GM21423 (cell line): ENCODE measurements around the gene SIM1.

ENCODE experiments used
- ATAC-seq: cut with Tn5 transposase; IDR thresholded peaks from one replicate; pipeline ENCODE4 v1.9.1; 2021; ENCODE audit warnings: mild to moderate bottlenecking, moderate library complexity; ENCODE audit not compliant: unreplicated experiment

SIM1 gene

DNA sequence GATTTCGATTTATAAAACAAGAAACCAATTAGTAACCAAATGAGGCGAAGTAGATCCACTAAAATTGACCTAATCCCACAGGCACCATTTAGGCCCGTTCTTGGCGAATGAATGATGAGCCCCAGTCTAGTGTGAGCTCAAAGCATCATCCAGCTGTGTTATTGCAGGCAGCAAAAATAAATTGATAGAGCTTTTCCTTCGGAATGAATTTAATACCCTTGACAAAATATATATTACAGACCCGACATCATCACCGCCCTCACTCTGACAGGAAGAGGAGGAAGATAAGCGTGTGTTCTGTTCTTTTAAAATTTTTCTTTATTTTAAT, 7.8 kb downstream of the SIM1 start:
- ATAC-seq: no peak

DNA sequence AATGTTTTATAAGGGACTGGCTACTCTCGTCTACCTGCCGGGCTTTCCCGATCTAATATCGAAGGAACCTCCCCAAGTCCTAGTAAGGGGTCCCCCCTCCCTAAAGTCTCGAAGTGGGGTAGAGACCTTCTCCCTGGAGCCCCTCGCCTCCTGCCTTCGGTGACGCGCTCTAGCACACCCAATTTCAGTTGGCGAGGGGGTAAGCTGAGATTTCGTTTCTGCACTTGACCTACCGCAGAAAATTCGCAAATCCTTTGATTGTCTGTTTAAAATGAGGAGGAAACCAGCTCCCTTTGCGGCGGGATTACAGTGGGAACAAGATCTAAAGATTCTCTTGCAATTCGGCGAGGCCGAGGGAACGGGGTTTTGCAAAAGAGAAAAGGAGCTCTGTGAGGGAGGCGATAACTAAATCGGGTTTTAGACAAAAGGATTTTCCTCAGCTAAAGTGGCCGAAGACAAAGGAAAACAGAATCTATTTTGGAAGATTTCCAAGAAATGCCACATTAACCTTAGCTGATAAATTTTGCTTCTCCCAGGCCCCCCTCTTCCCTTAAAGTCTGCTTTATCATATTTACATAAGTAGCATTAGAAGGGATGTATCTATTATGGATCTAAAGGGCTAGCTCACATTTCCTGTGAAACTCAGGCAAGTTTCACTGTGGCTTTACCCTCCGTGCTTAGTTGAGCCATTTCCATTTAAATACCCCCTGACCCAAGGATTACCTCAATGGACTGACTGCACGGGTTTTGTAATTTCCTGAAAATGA, 8.4 kb downstream of the SIM1 start:
- no peak for ATAC-seq

- ATAC-seq: peak; percentile 69
Observed at GRCh38 chr6:100455230-100456124, 9.2 kb downstream of the SIM1 start.

DNA sequence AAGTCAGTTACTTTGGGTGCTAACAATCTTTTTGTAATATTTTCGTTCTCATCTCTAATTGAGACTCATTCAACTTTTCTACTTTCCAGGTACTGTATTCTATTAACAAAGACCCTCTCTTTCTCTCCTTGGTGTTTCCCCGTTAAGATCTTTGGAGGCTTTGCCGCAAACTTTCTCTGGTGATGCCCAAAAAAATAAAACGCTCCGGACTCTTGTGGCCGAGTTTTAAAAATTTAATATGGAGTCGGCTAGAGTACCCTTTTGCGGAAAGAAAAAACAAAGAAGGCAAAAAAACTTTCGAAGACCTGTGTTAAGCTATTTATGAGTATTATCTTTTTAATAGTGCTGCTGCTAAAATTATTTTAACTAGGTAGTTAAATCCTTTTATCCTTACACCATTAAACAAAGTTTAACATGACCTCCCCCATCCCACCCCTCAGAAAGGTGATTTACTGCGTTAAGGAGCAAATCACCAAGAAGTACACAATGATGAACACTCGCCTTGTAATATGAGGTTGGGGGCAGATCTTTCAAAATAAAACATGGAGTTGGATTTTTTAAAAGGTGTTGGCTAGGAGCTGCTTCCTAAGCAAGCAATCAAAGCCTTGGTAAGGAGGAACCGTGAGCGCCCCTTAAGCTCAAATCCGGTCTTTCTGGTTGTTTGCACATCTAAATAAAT, 10.0 kb downstream of the SIM1 start:
- ATAC-seq: no peak

DNA sequence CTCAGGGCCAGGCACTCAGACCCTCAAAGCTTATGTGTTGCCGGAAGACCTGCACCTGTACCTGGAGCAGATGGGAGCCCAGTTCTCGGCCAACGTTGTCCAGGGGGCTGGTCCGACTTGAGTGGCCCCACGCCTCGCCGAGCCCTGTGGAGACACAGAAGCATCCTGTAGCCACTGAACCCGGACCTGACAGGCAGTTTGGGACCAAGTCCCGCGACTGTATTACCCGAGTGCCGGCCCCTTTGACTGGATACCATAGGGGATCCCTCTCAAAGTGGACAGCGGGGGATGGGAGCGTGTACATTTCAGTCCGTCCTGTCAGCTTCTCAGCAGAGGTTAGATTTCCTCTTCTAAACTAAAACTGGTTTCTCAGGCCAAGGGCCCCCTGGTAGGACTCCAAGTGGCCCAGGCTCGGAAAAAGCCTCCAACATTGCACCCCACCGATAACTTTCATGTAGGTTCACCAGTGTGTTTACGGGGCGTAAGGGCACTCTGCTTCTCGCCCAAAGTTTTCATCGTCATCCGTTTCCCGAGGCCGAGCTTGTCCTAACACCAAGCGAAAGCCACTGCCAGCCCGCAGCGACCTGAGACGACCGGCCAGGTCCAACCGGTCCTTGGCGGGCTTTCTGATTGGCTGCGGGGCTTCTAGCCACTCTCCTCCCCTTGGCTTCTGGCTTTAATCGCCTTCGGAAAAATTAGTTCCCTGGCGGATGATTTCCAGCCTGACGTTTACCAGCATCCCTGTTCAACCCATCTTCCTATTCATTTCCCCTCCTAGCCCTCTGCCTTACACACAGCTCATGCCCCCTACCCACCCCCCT, 10.8 kb downstream of the SIM1 start:
- ATAC-seq: no peak

- no peak for ATAC-seq
Observed at GRCh38 chr6:100452998-100453397, 11.7 kb downstream of the SIM1 start.

DNA sequence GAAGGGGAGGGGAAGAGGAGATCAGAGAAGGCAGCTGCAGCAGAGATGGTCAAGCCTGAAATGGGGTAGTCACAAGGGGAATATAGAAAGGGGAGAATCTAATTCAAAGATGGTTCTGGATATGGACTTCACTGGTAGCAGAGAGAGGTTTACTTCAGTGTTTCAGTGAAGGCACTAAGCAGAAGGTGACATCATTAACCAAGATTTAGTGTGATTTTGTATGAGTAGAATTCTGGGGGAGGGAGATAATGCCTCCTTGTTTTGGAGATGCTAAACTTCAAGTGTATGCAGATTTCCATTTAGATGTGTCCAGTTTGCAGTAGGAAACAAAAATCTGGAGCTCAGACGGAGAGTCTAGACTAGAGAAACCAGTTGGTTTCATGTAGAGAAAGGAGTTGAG, 13.1 kb downstream of the SIM1 start:
- ATAC-seq: no peak

GRCh38 chr6:100449239-100449691, 15.5 kb downstream of the SIM1 start:
- ATAC-seq: no peak

DNA sequence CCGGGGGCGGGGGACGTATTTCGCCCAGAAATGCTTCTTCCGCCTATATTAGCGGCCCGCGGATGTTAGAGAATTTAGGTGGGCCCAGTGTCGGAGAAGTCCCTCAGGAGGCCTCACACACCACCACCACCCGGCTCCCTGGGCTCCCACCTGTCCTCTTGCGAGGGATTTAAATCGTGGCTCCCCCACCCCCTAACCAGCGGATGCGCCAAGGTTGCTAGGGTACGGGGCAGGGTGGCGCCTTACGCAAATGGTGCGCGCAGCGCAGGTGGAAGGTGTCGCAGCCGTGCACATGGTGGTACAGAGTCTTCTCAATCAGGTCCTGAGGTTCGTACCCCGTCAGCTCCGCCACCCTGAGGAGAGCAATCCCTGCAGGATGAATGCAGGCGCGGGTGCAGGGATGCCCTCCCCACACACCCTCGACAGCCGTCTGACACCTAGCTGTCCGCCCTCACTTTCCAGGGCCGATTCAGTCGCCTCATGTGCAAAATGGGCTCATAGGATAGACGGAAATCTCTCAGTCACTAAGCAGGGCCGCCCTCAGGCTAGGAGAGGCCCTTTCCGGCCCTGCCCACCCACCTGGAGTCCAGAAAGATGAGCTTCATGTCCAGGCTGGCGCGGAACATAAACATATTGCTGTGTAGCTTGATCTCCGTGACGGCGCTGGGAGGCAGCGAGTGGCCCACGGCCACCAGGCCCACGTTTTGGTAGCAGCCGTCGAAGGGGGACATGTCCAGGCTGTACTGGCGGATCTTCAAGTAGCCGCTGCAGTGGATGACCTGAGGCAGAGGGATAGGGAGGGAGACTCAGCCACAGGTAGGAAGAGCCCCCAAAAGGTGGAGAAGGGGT, 16.6 kb downstream of the SIM1 start:
- ATAC-seq: no peak

DNA sequence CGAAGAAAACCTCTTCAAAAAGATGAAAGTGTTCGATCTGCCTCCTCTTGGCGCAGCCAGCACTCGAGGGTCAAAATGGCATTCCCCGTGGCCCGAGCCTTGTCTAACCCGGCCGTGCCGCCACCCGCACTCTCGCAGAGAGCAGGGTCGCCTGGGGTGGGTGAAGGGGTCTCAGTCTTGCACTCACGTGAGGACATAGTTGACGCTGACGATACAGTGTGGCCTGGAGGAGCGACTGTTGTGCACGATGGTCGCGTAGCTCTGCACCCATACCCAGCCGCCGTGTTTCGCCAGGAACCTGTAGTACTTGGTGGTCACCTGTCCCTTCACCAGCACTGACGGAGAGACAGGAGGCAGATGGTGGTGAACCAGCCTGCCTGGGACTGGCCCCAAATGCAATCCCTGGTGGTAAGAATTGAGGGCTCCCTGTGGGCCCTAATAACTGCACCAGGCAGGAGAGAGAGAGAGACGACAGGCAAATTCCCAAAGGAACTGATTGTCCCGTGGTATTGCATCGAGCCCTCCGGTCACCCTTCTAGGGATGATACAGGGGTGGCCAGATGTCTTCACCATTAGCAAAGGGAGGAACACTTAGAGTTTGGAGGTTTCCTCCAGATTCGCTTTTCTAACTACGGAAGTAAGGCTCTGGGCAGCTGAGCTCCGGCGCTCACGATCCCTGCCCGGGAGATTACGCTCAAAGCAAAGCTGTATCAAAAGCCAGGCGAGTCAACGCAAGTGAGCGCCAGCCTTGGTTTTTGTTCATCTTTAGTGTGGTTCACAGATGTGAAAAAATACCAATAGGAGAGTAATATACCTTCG, 17.4 kb downstream of the SIM1 start:
- ATAC-seq: no peak

GRCh38 chr6:100446115-100447080, 18.3 kb downstream of the SIM1 start:
- no peak for ATAC-seq

DNA sequence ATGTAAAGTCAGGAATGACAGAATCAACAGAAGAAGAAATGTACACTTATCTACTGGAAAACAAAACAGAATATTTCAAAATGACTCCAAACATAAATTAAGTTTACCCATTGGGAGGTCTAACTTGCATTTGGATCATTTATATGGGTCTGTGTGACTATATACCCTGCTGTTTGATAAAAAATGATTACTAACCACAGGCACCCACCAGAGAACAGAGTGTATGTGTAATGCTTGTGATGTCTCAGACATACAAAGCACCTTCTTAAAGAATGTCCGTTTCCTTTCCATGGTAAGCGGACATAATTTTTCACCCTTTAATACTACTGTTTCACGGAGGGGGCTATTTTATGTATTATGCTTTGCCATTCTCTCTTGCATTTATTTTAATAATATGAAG, 19.2 kb downstream of the SIM1 start:
- ATAC-seq: no peak

DNA sequence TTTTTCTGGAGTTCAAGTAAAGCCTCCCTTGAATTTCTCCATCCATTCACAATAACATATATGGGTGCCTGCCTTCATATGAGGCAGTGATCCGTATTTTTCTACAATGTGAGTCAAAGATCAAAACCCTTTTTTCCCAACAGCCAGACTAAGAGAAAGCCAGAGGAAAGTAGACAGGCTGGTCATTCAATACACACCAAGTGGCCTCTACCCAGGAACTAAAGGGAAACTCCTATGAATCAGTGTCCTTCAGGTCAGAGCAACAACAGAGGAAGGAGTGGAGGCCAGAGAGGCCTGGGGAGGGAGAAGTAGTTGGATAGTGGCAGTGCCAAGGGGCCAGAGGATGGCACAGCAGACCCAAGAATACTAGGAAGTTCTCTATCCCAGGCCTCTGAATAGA, 23.8 kb downstream of the SIM1 start:
- ATAC-seq: no peak

DNA sequence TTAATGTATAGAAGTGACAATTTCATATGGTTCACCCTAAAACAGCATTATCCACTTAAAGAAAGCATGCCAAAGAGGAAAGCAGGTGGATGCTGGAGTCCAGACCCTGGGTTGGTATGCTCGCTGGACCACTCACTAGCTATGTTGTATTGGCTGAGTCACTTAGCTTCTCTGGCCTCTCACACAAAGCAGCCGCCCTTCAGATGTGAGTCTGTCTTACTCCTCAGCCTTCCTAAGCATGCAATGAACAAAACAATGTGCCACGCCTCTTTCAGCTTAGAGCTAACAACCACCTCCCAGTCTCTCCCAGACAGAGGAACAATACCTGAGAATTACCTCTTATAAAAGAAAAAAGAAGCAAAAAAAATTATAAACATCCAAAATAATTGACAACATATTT, 29.4 kb downstream of the SIM1 start:
- ATAC-seq: no peak

DNA sequence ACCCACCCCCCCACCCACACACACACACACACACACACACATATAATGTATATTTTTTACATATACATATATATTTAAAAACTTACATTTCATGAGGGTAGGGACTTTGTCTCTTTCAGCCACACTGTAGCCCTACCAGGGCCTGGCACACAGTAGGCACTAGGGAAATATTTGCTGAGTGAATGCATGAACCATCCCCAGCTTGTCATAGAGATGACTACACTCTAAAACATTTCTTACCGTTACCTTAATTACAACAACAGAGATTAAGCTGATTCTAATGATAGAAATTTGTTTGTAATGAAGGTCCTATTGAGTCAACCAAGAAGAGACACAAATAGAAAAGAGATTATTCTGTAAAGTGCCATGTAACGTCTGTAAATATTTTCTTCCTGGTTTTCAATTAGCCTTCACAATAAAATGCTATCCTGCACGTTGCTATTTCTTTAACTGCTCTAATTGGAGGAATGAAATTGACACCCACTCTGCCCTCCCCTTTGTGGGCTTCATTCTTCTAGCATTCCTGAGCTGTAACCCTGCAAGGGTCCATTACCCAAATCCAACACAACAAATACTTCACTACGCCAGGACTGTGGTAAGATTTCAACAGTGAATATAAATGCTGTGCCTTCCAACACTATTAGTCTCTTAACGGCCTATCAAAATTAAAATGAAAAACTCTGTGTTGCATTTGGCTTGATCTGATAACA, 30.8 kb downstream of the SIM1 start:
- ATAC-seq: no peak

DNA sequence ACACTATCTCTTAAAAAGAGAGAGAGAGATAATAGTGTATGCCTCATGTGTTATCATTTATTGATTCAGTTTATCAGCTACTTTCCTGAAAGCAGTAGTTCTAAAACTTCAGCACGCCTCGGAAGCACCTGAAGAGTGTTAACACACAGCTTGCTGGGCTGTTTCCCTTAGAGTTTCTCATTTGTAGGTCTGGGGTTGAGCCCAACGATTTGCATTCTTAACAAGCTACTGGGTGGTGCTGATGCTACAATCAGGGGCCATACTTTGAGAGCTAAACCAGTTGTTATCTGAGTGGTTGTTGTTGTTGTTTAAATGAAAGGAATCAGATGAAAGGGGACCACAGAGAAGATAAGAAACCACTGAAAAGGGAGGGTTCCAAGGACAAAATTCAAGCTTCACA, 32.6 kb downstream of the SIM1 start:
- ATAC-seq: no peak

- no peak for ATAC-seq
Observed at GRCh38 chr6:100430962-100431361, 33.8 kb downstream of the SIM1 start.
